SK-N-DZ (cell line): Measurements from ENCODE around the gene ROPN1L.
A peak's percentile ranks its signal among the peaks of the same experiment; 100 is the strongest.

Experiments
- DNase-seq: peaks from one replicate; pipeline ENCODE4 v3.0.0-alpha.2; 2015; ENCODE audit warnings: low spot score

ROPN1L gene

GRCh38 chr5:10427978-10428377 is 13.7 kb upstream of the ROPN1L start:
- DNase-seq = no peak

GRCh38 chr5:10431415-10431814 is 10.3 kb upstream of the ROPN1L start:
- DNase-seq = no peak

GRCh38 chr5:10432059-10433008 is 9.3 kb upstream of the ROPN1L start:
- DNase-seq = no peak

GRCh38 chr5:10434392-10434791 is 7.3 kb upstream of the ROPN1L start:
- no peak for DNase-seq

- no peak for DNase-seq
Measured at GRCh38 chr5:10438301-10438700, 3.4 kb upstream of the ROPN1L start.

GRCh38 chr5:10439692-10440091 is 2.0 kb upstream of the ROPN1L start:
- no peak for DNase-seq

GRCh38 chr5:10440367-10440990 is 1.2 kb upstream of the ROPN1L start:
- DNase-seq = no peak

- no peak for DNase-seq
Measured at GRCh38 chr5:10441992-10442435, 335 bp downstream of the ROPN1L start.

- no peak for DNase-seq
Measured at GRCh38 chr5:10442576-10442975, 897 bp downstream of the ROPN1L start.

- no peak for DNase-seq
Measured at GRCh38 chr5:10445352-10445751, 3.7 kb downstream of the ROPN1L start.

GRCh38 chr5:10446490-10446889 is 4.8 kb downstream of the ROPN1L start:
- DNase-seq = no peak

GRCh38 chr5:10447041-10447440 is 5.4 kb downstream of the ROPN1L start:
- no peak for DNase-seq

- DNase-seq = no peak
Measured at GRCh38 chr5:10448754-10449360, 7.2 kb downstream of the ROPN1L start.

- DNase-seq = no peak
Measured at GRCh38 chr5:10451137-10451824, 9.6 kb downstream of the ROPN1L start.

GRCh38 chr5:10452768-10453331 is 11.2 kb downstream of the ROPN1L start:
- DNase-seq = peak; percentile 76

- DNase-seq = no peak
Measured at GRCh38 chr5:10453545-10453944, 11.9 kb downstream of the ROPN1L start.

- no peak for DNase-seq
Measured at GRCh38 chr5:10454591-10455276, 13.1 kb downstream of the ROPN1L start.

GRCh38 chr5:10455277-10455670 is 13.6 kb downstream of the ROPN1L start:
- no peak for DNase-seq

GRCh38 chr5:10456583-10457420 is 15.1 kb downstream of the ROPN1L start:
- DNase-seq = no peak
